Measurements from ENCODE around the gene CYB561D2. TPM values are rescaled to one million over a fixed set of nuclear protein-coding genes. Genes with fewer than 3 reads are reported as not detected.
A peak's percentile ranks its signal among the peaks of the same experiment; 100 is the strongest.
"Not testable (repeated sequence)": the region's sequence is repeated elsewhere in the genome, so short reads cannot be mapped to it uniquely, and the experiment has no call there.

CYB561D2 gene
- total and polyA plus RNA-seq, 2 of the 13 experiments (the other 11 are each of a cell fraction or from before 2014, with no cell fraction given) = 11.1 to 17.2 TPM

GRCh38 chr3:50304601-50305000, 46.1 kb upstream of the CYB561D2 start:
- Histone ChIP-seq H3K79me2 (ENCODE audit: insufficient read depth, low read length) (peaks cover 32% of the 10 kb centered on the region), H3K4me2 (ENCODE audit: low read depth, low read length) (no peak overlapping the region), H3K27ac (ENCODE audit: extremely low read length, insufficient read depth, low read length) (peak overlapping the region; percentile 19), H3K36me3 (replicated peaks in 1 of 2; ENCODE audit: control insufficient read depth in 1 of 2, insufficient read depth in 2 of 2, low read length in 2 of 2) (peaks cover 1 to 3% of the 10 kb centered on the region in 2 experiments; a peak in 2 of 5 replicates), H3K4me3 (replicated peaks in 1 of 3; ENCODE audit: insufficient read depth in 1 of 3, low read depth in 2 of 3, low read length in 3 of 3) (no peak overlapping the region), H2AFZ (ENCODE audit: low read length) (no peak overlapping the region), H4K20me1 (ENCODE audit: insufficient read depth, low read length) (peaks cover 11% of the 10 kb centered on the region), H3K27me3 (ENCODE audit: control insufficient read depth in 1 of 2, insufficient read depth in 2 of 2, low read length in 2 of 2) (no peaks in the 10 kb centered on the region; a peak in 1 of 5 replicates), H3K9ac (ENCODE audit: insufficient read depth, low read depth, low read length) (no peak overlapping the region), H3K9me3 (ENCODE audit: low read length) (peaks cover 6% of the 10 kb centered on the region), H3K4me1 (ENCODE audit: insufficient read depth, low read length) (peaks cover 52% of the 10 kb centered on the region)
- TF ChIP-seq ZNF616 (CRISPR knock-in tag; IDR thresholded peaks at IDR 0.05; ENCODE audit: low read depth) (no peak), FOXA3 (CRISPR knock-in tag; IDR thresholded peaks at IDR 0.05) (no peak), STAT5B (CRISPR knock-in tag; IDR thresholded peaks at IDR 0.05) (no peak), CREM (IDR thresholded peaks at IDR 0.05) (no peak), CREM (CRISPR knock-in tag; IDR thresholded peaks at IDR 0.05) (no peak), ZNF891 (CRISPR knock-in tag; IDR thresholded peaks at IDR 0.05) (no peak), ZNF549 (CRISPR knock-in tag; IDR thresholded peaks at IDR 0.05) (no peak), SMAD9 (CRISPR knock-in tag; IDR thresholded peaks at IDR 0.05) (no peak), MBD4 (IDR thresholded peaks at IDR 0.05; ENCODE audit: borderline replicate concordance, low read length) (no peak), ZNF205 (CRISPR knock-in tag; IDR thresholded peaks at IDR 0.05) (no peak)
- DNase-seq (ENCODE audit: low spot score) (no peak), FAIRE-seq (peak; percentile 18), ATAC-seq (no peak)
- CTCF ChIA-PET (ENCODE audit: low intra/inter-chr PET ratio, low total read pairs) = no interaction called here
- BruUV-seq (replicated peaks) = no TSS peak
- intact Hi-C loops (cut with micrococcal nuclease; ENCODE audit: unreplicated experiment) = loop anchor here (5.0 kb wide), 1 partner anchor 42 kb away; no protein-coding TSS in a partner anchor
- POLR2A ChIA-PET = interaction anchor here (2.1 to 7.9 kb wide), 6 partner anchors 12 to 41 kb away, joined by 9 to 222 read pairs (median 34); partner anchors contain the start of genes HYAL2, IFRD2 and TUSC2
- in situ Hi-C loops (cut with HindIII; ENCODE audit: extremely low pct_ligation_motif_present, low pct_unique_long_range_greater_than_20kb) = no loop called here

DNA sequence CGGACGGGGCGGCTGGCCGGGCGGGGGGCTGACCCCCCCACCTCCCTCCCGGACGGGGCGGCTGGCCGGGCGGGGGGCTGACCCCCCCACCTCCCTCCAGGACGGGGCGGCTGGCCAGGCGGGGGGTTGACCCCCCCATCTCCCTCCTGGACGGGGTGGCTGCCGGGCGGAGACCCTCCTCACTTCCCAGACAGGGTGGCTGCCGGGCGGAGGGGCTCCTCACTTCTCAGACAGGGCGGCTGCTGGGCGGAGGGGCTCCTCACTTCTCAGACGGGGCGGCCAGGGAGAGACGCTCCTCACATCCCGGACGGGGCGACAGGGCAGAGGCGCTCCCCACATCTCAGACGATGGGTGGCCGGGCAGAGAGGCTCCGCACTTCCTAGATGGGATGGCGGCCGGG, 38.6 kb upstream of the CYB561D2 start:
- BruUV-seq (replicated peaks); H2AFZ ChIP-seq (ENCODE audit: low read length); H3K9me3 ChIP-seq (ENCODE audit: low read length); FAIRE-seq; H3K79me2 ChIP-seq (ENCODE audit: insufficient read depth, low read length); POLR2A ChIA-PET; CTCF ChIA-PET (ENCODE audit: low intra/inter-chr PET ratio, low total read pairs); H3K27me3 ChIP-seq (ENCODE audit: control insufficient read depth in 1 of 2, insufficient read depth in 2 of 2, low read length in 2 of 2); intact Hi-C loops (cut with micrococcal nuclease; ENCODE audit: unreplicated experiment); H3K4me2 ChIP-seq (ENCODE audit: low read depth, low read length); H3K36me3 ChIP-seq (replicated peaks in 1 of 2; ENCODE audit: control insufficient read depth in 1 of 2, insufficient read depth in 2 of 2, low read length in 2 of 2); in situ Hi-C loops (cut with HindIII; ENCODE audit: extremely low pct_ligation_motif_present, low pct_unique_long_range_greater_than_20kb); ATAC-seq; H4K20me1 ChIP-seq (ENCODE audit: insufficient read depth, low read length); DNase-seq (ENCODE audit: low spot score); H3K27ac ChIP-seq (ENCODE audit: extremely low read length, insufficient read depth, low read length); H3K9ac ChIP-seq (ENCODE audit: insufficient read depth, low read depth, low read length); H3K4me3 ChIP-seq (replicated peaks in 1 of 3; ENCODE audit: insufficient read depth in 1 of 3, low read depth in 2 of 3, low read length in 3 of 3): not testable (repeated sequence)
- H3K4me1 ChIP-seq (ENCODE audit: insufficient read depth, low read length) = peaks cover 24% of the 10 kb centered on the region
- 100% methylated on average over 5 of the region's 32 CpGs for WGBS (ENCODE audit: low lambda C conversion rate)
